IPS DF 6.9 (cell line): ENCODE measurements around the gene PRIM2.
"Not testable (repeated sequence)": the region's sequence is repeated elsewhere in the genome, so short reads cannot be mapped to it uniquely, and the experiment has no call there.

Source experiments
- DNase-seq: peaks from one replicate; pipeline ENCODE4 v3.0.0-alpha.2; 2013; ENCODE audit warnings: low read depth, low spot score
- H3K27ac ChIP-seq: one replicate; pipeline ENCODE4 v1.5.1; 2013; ENCODE audit warnings: low read length, control low read depth
- H3K27me3 ChIP-seq: 2 replicates; pipeline ENCODE4 v1.6.1; 2013; ENCODE audit warnings: mild to moderate bottlenecking, low read length; ENCODE audit not compliant: control insufficient read depth, insufficient read depth
- H3K36me3 ChIP-seq: 2 replicates; pipeline ENCODE4 v1.6.1; 2013; ENCODE audit warnings: low read length; ENCODE audit not compliant: control insufficient read depth, insufficient read depth
- H3K4me1 ChIP-seq: 2 replicates; pipeline ENCODE4 v1.6.1; 2013; ENCODE audit warnings: low read length; ENCODE audit not compliant: control insufficient read depth, insufficient read depth
- H3K4me3 ChIP-seq: 2 replicates; pipeline ENCODE4 v1.5.1; 2013; ENCODE audit warnings: mild to moderate bottlenecking, low read length
- H3K9me3 ChIP-seq: 2 replicates; pipeline ENCODE4 v1.6.1; 2013; ENCODE audit warnings: low read length, inconsistent platforms; ENCODE audit not compliant: control insufficient read depth, insufficient read depth
- WGBS: extraction: QIAGEN DNeasy Blood & Tissue Kit; methylation state at CpG from one replicate; pipeline ENCODE4 v1.1.7; 2013; ENCODE audit warnings: mixed read lengths, missing lambda C conversion rate; ENCODE audit not compliant: insufficient read length, insufficient coverage; 5-methylcytosine and 5-hydroxymethylcytosine counted together

The PRIM2 gene

GRCh38 chr6:57671237-57671636 is 353.8 kb downstream of the PRIM2 start:
- not testable (repeated sequence) for H3K36me3 ChIP-seq, H3K4me3 ChIP-seq, H3K27ac ChIP-seq, H3K4me1 ChIP-seq, DNase-seq, H3K27me3 ChIP-seq, H3K9me3 ChIP-seq
- no CpG with 5 or more reads among the region's 3 CpGs for WGBS

- peak; percentile 25 for DNase-seq
Measured at GRCh38 chr6:57671937-57672627, 354.7 kb downstream of the PRIM2 start.

GRCh38 chr6:57673281-57673680 is 355.9 kb downstream of the PRIM2 start:
- H3K9me3 ChIP-seq, H3K27me3 ChIP-seq, H3K36me3 ChIP-seq, H3K4me1 ChIP-seq, H3K27ac ChIP-seq, H3K4me3 ChIP-seq: not testable (repeated sequence)
- DNase-seq = peak; percentile 16
- no CpG with 5 or more reads among the region's 1 CpG for WGBS

More at GRCh38 chr6:57671937-57672627, 354.7 kb downstream of the PRIM2 start:
- not testable (repeated sequence) for H3K27me3 ChIP-seq, H3K27ac ChIP-seq, H3K36me3 ChIP-seq, H3K4me3 ChIP-seq, H3K9me3 ChIP-seq, H3K4me1 ChIP-seq
- WGBS = no CpG with 5 or more reads among the region's 6 CpGs

GRCh38 chr6:57675386-57675785 is 358.0 kb downstream of the PRIM2 start:
- not testable (repeated sequence) for H3K4me3 ChIP-seq, H3K4me1 ChIP-seq, H3K36me3 ChIP-seq, H3K27me3 ChIP-seq, H3K27ac ChIP-seq, H3K9me3 ChIP-seq, DNase-seq
- WGBS = no CpG with 5 or more reads among the region's 4 CpGs

- H3K27ac ChIP-seq, H3K9me3 ChIP-seq, H3K4me3 ChIP-seq, H3K4me1 ChIP-seq, H3K27me3 ChIP-seq, H3K36me3 ChIP-seq, DNase-seq: not testable (repeated sequence)
- no CpG with 5 or more reads among the region's 1 CpG for WGBS
Measured at GRCh38 chr6:57696382-57696781, 379.0 kb downstream of the PRIM2 start.
